ENCODE data around the gene FER. TPM values are rescaled to one million over a fixed set of nuclear protein-coding genes. Genes with fewer than 3 reads are reported as not detected.

The FER gene
- total RNA-seq, 1 experiment from 2014 or later = 20.6 TPM

- BruUV-seq (replicated peaks) = no TSS peak
- Histone ChIP-seq H3K79me2 (ENCODE audit: low read depth) (0 out of 2 replicates have a peak, but pooled peaks cover 3% of the 10 kb centered on the region), H2AFZ (no peak overlapping the region), H3K9me2 (ENCODE audit: insufficient read depth) (no peaks in the 10 kb centered on the region), H4K20me1 (ENCODE audit: insufficient read depth) (no peaks in the 10 kb centered on the region), H3K4me2 (no peak overlapping the region), H3K4me3 (no peak overlapping the region), H3K27me3 (ENCODE audit: insufficient read depth, low read depth) (no peaks in the 10 kb centered on the region), H3K4me1 (replicated peaks; ENCODE audit: insufficient read depth) (peaks cover 10% of the 10 kb centered on the region; the same call in 1 of the 2 replicates), H3K27ac (no peak overlapping the region), H3K36me3 (ENCODE audit: low read depth) (no peaks in the 10 kb centered on the region), H3K9me3 (ENCODE audit: insufficient read depth, low read depth) (no peaks in the 10 kb centered on the region), H3F3A (ENCODE audit: insufficient read depth, low read depth) (peaks cover 5% of the 10 kb centered on the region; the same call in 1 of the 2 replicates)
- ChIA-PET POLR2A (ENCODE audit: unreplicated experiment) (no interaction called here), CTCF (no interaction called here)
- DNase-seq = no peak
- intact Hi-C loops (cut with micrococcal nuclease; ENCODE audit: unreplicated experiment) = no loop called here
- no peak for TF ChIP-seq EZH2 (IDR thresholded peaks at IDR 0.05; ENCODE audit: low read depth)
- TF ChIP-seq, protein P1, sequence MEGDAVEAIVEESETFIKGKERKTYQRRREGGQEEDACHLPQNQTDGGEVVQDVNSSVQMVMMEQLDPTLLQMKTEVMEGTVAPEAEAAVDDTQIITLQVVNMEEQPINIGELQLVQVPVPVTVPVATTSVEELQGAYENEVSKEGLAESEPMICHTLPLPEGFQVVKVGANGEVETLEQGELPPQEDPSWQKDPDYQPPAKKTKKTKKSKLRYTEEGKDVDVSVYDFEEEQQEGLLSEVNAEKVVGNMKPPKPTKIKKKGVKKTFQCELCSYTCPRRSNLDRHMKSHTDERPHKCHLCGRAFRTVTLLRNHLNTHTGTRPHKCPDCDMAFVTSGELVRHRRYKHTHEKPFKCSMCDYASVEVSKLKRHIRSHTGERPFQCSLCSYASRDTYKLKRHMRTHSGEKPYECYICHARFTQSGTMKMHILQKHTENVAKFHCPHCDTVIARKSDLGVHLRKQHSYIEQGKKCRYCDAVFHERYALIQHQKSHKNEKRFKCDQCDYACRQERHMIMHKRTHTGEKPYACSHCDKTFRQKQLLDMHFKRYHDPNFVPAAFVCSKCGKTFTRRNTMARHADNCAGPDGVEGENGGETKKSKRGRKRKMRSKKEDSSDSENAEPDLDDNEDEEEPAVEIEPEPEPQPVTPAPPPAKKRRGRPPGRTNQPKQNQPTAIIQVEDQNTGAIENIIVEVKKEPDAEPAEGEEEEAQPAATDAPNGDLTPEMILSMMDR (conservative IDR thresholded peaks at IDR 0.05) = no peak
These were observed 5.6 kb downstream of the FER start for GRCh38 chr5:108753331-108753730.

GRCh38 chr5:108753877-108754276 is 6.2 kb downstream of the FER start:
- POLR2A ChIA-PET (ENCODE audit: unreplicated experiment) = no interaction called here
- no TSS peak for BruUV-seq (replicated peaks)

DNA sequence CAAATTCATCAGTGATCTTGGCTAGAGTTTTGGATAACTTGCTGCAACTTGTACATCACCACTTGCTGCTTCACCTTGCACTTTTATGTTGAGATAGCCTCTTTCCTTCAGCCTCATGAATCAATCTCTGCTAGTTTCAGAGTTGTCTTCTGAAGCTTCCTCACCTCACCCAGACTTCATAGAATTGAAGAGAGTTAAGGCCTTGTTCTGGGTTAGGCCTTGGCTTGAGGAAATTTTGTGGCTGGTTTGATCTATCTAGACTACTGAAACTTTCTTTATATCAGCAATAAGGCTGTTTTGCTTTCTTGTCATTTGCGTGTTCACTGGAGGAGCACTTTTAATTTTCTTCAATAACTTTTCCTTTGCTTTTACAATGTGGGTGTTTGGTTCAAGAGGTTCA is 12.8 kb downstream of the FER start:
- no peaks in the 10 kb centered on the region for H3F3A ChIP-seq (ENCODE audit: insufficient read depth, low read depth)
- no peaks in the 10 kb centered on the region for H3K9me2 ChIP-seq (ENCODE audit: insufficient read depth)
- no peaks in the 10 kb centered on the region for H3K4me1 ChIP-seq (replicated peaks; ENCODE audit: insufficient read depth)
- no peak for DNase-seq
- no peak overlapping the region for H2AFZ ChIP-seq
- no peaks in the 10 kb centered on the region for H3K9me3 ChIP-seq (ENCODE audit: insufficient read depth, low read depth)
- H3K27ac ChIP-seq = no peak overlapping the region
- no peaks in the 10 kb centered on the region for H4K20me1 ChIP-seq (ENCODE audit: insufficient read depth)
- no TSS peak for BruUV-seq (replicated peaks)
- H3K4me3 ChIP-seq = no peak overlapping the region
- H3K27me3 ChIP-seq (ENCODE audit: insufficient read depth, low read depth) = no peaks in the 10 kb centered on the region
- H3K79me2 ChIP-seq (ENCODE audit: low read depth) = no peaks in the 10 kb centered on the region
- no peaks in the 10 kb centered on the region for H3K36me3 ChIP-seq (ENCODE audit: low read depth)
- POLR2A ChIA-PET (ENCODE audit: unreplicated experiment) = no interaction called here
- no peak overlapping the region for H3K4me2 ChIP-seq
- CTCF ChIA-PET = no interaction called here
- TF ChIP-seq, protein P1 (conservative IDR thresholded peaks at IDR 0.05) = no peak
- no peak for TF ChIP-seq EZH2 (IDR thresholded peaks at IDR 0.05; ENCODE audit: low read depth)
- intact Hi-C loops (cut with micrococcal nuclease; ENCODE audit: unreplicated experiment) = no loop called here

More at GRCh38 chr5:108753877-108754276, 6.2 kb downstream of the FER start:
- Histone ChIP-seq H2AFZ (no peak overlapping the region), H3K4me3 (no peak overlapping the region), H3K79me2 (ENCODE audit: low read depth) (0 out of 2 replicates have a peak, but pooled peaks cover 3% of the 10 kb centered on the region), H3K36me3 (ENCODE audit: low read depth) (no peaks in the 10 kb centered on the region), H3K4me2 (no peak overlapping the region), H4K20me1 (ENCODE audit: insufficient read depth) (no peaks in the 10 kb centered on the region), H3K27me3 (ENCODE audit: insufficient read depth, low read depth) (no peaks in the 10 kb centered on the region), H3F3A (ENCODE audit: insufficient read depth, low read depth) (0 out of 2 replicates have a peak, but pooled peaks cover 4% of the 10 kb centered on the region), H3K27ac (no peak overlapping the region), H3K4me1 (replicated peaks; ENCODE audit: insufficient read depth) (peaks cover 10% of the 10 kb centered on the region; the same call in 1 of the 2 replicates), H3K9me3 (ENCODE audit: insufficient read depth, low read depth) (no peaks in the 10 kb centered on the region), H3K9me2 (ENCODE audit: insufficient read depth) (no peaks in the 10 kb centered on the region)
- CTCF ChIA-PET = no interaction called here
- no peak for TF ChIP-seq EZH2 (IDR thresholded peaks at IDR 0.05; ENCODE audit: low read depth)
- TF ChIP-seq, protein P1 (conservative IDR thresholded peaks at IDR 0.05) = no peak
- intact Hi-C loops (cut with micrococcal nuclease; ENCODE audit: unreplicated experiment) = no loop called here
- DNase-seq = no peak
